ENCODE measurements around the gene AFG1L.
A peak's percentile ranks its signal among the peaks of the same experiment; 100 is the strongest.
"Not testable (repeated sequence)": the region's sequence is repeated elsewhere in the genome, so short reads cannot be mapped to it uniquely, and the experiment has no call there.

AFG1L gene

DNA sequence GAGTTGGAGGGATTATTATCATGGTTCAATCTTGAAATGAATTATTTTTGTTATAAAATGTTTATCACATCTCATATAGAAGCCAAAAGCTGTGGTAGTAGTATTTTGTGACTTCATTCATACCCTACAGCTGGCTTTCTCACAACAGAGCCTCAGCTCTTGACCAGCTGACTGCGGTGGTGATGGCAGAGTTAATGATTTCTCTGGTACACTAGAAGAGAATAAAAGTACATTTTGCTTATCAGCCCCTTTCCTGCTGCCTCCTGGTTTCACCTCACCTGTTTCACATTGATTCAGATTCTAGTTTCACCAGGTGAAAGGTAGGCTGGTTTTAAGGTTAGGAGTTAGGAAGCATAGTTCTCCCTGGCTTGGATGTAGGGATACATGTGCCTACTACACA lies 55.7 kb downstream of the AFG1L start:
- no peak for DNase-seq

GRCh38 chr6:108353853-108354252 lies 59.0 kb downstream of the AFG1L start:
- DNase-seq, result no peak

GRCh38 chr6:108355120-108355519 lies 60.3 kb downstream of the AFG1L start:
- no peak for DNase-seq

DNA sequence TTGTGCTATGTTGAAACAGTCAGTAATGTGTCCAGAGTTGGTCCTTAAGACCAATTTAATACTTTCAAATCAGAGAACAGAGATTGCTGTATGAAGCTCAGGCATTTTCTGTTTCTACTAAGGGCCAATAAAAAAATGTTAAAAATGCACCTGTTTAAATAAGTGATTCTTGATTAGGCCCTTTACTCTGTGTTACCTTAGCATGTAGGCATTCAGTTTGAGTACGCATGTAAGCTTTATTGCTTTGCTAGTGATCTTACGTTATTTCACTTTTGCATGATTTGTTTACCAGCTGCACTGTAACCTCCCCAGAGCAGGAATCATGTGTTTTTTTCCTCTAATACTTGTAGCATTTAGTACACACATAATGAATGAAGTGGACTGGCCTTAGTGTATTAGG lies 61.0 kb downstream of the AFG1L start:
- no peak for DNase-seq

DNA sequence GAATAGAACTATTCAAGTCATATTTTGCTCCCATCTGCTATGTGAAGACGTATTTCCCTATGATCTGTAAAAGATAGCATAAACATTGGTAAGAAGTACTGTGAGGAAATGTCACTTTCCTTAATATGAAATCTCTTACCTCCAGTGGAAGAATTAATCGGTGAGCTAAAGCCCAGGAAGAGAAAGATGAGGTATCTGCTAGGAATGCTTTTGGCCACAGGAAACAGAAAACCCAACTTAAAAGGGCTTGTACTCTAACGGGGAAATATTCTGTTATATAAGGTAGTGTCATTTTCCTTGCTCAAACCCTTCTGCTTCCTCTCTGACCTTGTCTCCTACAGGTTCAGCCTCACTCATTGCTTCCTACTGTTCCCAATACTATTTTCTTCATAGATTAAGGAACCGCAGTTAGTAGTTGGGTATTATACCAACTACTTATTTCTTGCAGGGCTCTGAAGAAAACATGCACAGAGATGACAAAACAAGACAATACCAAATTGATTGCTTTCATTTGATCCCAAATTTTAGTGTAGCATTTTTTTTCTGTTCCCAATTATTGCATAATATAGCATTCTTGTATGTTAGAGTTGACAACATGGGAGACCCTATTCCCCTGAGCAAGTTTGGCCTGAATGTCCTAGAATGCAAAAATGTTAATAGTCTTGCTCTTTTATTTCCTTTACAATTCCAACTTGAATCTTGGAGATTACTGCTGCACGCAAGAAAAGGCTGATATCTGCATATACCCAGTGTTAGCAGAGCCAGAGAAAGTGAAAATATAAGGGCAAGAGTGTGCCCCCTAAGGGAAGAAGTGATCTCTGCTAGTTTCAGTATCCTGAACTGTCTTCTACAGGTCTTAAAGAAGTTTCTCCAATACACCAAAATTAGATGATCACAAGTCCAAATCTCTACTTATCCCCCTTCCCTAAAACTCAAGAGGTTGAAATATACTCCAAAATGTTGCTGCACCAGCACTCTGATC lies 65.3 kb downstream of the AFG1L start:
- DNase-seq, result no peak

DNA sequence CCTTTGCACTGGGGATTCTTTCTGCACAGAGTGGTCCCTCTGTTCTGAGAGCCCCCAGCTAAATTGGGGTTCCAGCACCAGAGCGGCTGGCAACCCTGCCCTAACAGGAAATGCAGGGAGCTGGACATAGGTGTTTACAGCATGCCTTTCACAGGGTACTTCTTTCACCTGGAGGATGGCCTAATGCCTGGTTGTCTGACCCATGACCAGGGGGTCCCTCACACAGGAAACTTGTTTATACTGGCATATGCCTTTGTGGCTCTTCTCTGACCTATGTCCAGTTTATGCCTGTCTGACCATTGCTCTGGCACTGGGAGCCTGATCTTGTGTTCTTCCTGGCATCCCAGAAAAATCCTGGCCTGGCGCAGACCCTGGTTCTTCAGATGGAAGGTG lies 66.1 kb downstream of the AFG1L start:
- DNase-seq, result no peak

- DNase-seq, result no peak
Measured at GRCh38 chr6:108361312-108361932, 66.6 kb downstream of the AFG1L start.

DNA sequence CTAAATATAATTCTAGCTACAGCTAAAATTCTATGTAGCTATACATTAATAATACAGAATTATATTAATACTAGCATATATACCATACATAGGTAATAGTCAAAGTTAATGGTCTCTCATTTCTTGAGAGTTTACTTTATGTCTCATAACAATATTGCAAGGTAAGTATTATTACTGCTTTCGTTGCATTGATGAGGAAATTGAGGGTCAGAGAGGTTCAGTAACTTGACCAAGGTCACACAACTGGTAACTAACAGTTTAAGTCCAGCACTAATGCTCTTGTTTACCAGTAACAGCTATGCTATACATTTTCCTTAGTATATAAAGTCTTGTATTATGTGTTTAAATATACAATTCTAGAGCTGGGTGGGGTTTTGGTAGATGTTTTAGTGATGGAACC lies 67.6 kb downstream of the AFG1L start:
- no peak for DNase-seq

GRCh38 chr6:108363113-108363512 lies 68.3 kb downstream of the AFG1L start:
- no peak for DNase-seq

DNA sequence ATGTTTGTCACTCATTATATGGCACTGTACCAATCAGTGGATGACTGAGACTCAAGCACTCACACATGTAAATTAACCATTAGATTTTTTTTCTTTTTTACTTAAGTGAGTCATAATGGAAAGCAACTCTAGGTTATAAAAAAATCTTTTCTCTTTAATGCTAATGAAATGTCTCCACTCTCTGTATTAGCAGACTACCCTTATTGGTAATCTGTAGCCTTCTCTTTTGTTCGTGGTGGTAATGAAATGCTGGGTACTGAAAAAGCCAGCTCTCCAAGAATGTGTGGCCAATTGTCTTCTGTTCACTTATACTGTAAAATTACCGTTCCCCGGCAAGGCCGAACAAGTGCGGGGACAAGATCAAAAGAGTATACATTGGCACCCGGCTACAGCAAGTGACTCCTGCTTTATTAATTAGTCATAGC lies 69.0 kb downstream of the AFG1L start:
- DNase-seq, result peak in 2 of 56 donors; percentile 1 to 5

- no peak for DNase-seq
Measured at GRCh38 chr6:108364470-108364869, 69.6 kb downstream of the AFG1L start.

- DNase-seq, result no peak
Measured at GRCh38 chr6:108365478-108365877, 70.6 kb downstream of the AFG1L start.

DNA sequence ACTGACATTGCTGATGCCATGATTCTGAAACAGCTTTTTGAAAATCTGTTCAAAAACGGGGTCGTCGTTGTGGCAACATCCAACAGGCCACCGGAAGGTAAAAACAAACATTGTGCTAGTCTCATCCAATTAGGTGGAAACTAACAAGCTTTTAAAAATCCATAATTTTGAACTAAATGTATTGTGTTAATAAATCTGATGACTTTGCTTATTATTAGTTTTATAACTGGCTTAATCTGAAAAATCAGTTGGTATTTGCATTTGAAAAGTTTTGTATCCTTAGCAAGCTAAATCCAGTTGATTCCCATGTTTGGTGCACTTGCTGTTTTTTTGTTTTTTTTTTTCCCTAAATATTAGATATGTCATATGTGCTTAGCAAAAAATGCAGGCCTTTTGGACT lies 71.4 kb downstream of the AFG1L start:
- no peak for DNase-seq

DNA sequence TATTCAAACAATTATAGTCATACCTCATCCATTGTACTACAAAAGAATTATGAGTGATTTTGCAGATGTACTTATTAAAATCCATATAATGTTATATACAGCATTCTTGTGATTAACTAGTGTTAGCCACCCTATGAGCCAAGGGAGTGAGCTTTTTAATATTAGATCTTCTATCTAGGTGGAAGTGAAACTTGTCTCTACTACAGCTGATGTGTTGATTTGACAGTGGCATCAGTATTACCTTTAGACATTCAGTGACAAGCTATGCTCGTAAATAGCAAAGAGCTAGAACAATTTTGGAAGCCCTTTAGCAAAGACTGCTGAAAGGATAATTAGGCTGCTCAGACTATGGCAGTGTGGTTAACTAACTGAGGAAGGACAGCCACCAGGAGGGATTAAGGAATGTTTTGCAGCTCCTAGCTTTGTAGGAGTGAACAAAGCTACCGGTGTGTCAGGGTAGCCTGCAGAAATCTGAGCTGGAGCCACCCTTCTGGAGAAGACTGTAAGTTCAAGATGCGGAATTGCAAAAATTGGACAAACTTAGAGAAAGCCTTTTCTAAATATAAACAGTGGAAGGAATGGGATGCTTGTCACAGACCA lies 73.7 kb downstream of the AFG1L start:
- no peak for DNase-seq

GRCh38 chr6:108380876-108381275 lies 86.0 kb downstream of the AFG1L start:
- no peak for DNase-seq

DNA sequence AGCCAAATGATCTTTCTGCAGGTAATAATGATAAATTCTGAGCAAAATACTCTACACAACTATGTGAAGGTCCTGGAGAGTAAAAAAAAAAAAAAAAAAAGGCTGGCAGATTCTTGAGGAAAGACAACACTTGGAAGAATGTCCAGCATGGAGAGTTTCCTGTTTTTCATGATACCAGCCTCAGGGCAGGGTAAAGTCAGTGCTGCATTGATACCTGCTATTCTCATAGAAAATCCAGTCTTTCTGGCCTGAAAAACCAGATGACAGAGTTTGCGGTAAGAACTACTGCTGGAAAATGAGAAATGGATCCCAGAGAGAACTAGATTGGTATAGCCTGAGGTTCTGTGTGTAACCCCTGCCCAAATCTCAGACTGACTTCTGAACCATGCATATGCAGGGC lies 89.1 kb downstream of the AFG1L start:
- no peak for DNase-seq

DNA sequence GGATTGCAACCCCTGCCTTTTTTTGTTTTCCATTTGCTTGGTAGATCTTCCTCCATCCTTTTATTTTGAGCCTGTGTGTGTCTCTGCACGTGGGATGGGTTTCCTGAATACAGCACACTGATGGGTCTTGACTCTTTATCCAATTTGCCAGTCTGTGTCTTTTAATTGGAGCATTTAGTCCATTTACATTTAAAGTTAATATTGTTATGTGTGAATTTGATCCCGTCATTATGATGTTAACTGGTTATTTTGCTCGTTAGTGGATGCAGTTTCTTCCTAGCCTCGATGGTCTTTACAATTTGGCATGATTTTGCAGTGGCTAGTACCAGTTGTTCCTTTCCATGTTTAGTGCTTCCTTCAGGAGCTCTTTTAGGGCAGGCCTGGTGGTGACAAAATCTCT lies 94.3 kb downstream of the AFG1L start:
- not testable (repeated sequence) for DNase-seq

DNA sequence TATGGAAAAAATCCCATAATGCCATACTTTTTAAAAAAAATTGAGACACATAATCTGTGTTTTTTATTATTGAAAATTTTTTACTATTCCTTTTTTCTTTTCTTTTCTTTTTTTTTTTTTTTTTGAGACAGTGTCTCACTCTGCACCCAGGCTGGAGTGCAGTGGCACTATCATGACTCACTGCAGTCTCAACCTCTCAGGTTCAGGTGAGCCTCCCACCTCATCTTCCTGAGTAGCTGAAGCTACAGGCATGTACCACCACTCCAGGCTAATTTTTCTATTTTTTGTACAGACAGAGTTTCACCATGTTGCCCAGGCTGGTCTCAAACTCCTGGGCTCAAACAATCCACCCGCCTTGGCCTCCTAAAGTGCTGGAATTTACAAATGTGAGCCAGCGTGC lies 100.4 kb downstream of the AFG1L start:
- DNase-seq, result no peak

GRCh38 chr6:108403236-108403635 lies 108.4 kb downstream of the AFG1L start:
- no peak for DNase-seq

GRCh38 chr6:108406943-108407342 lies 112.1 kb downstream of the AFG1L start:
- no peak for DNase-seq

DNA sequence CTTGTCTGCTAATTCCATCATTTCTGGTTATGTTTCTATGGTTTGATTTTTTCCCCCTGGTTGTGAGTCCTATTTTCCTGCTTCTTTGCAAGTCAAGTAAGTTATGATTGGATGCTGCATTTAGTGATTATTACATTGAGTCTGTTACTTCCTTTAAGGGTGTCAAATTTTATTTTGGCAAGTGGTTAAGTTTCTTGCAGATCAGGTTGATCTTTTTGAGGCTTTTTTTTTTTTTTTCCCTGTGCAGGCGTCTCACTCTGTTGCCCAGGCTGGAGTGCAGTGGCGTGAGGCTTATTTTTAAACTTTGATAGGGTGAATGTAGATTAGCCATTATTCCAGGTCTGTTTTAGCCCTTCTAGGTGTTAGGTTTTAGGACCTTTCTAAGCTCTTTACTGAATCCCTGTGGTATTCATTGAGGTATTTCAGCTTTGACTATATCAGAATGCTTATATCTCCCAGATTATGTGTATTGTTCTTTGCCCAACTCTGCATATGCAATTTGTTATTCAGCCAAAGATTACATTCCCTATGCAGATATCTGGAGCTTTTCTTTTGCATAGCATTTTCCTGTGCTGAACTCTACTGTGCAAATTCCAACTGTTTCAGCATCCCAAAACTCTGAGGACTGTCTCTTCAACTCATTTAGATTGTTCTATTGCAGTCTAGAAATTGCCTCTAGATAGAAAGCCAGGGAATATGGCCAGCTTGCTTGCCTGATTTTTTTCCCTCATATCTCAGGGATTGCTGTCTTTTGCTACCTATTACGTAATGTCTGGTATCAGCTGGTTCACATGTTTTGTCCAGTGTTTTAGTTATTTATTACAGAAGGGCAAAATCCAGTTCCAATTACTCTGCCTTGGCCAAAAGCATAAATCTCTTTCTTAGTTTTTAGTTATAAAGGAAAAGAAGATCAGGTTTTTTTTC lies 113.3 kb downstream of the AFG1L start:
- no peak for DNase-seq

All from nucleus accumbens (tissue), 56 donors.